ENCODE data around the gene RPS6KA1.
"Not testable (repeated sequence)": the region's sequence is repeated elsewhere in the genome, so short reads cannot be mapped to it uniquely, and the experiment has no call there.

RPS6KA1 gene

DNA sequence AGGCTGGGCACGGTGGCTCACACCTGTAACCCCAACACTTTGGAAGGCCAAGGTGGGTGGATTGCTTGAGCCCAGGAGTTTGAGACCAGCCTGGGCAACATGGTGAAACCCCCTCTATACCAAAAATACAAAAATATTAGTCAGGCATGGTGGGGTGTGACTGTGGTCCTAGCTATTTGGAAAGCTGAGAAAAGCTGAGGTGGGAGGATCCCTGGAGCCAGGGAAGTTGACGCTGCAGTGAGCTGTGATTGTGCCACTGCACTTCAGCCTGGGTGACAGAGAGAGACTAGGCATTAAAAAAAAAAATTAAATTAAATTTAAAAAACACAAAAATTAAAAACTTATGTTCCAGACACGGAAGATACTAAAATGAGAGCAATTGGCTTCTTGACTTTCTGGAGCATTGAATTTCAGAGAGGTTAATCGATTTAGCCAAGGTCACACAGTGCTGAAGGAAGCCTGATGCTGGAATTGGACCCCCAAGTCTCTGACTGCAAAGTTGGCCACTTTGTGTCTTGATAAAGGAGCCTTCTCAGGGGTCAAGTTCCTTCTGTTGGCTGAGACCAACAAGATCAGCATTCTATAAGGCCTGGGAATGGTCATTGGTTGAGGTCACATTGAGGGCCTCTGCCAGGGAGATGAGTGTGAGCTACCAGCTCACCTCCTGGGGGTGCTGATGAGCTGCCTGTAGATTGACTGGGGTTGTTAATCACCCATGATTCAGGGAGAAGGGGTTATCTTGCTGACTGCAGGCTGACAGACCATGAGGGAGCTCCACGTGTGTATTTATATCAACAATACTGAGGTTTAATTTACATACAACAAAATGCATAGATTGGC is 54.3 kb downstream of the RPS6KA1 start:
- H3K9ac ChIP-seq (ENCODE audit: low read depth in 1 of 2, low read length in 2 of 2), result no peak overlapping the region

DNA sequence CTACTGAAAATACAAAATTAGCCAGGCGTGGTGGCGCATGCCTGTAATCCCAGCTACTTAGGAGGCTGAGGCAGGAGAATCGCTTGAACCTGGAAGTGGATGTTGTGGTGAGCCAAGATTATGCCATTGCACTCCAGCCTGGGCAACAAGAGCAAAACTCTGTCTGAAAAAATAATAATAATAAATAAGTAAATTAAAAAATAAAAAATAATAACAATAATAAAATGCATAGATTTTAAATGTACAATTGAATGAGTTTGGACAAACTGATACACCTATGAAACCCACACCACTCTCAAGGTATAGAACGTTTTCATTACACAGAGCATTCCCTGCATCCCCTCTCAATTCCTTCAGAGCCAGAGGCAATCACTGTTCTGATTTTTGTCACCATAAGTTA is 55.0 kb downstream of the RPS6KA1 start:
- not testable (repeated sequence) for H3K9me3 ChIP-seq (ENCODE audit: control insufficient read depth in 2 of 2, low read length in 2 of 2); H3K4me3 ChIP-seq (ENCODE audit: low read length in 2 of 2); H3K9ac ChIP-seq (ENCODE audit: low read depth in 1 of 2, low read length in 2 of 2); H3K27me3 ChIP-seq (ENCODE audit: control insufficient read depth in 2 of 2, insufficient read depth in 2 of 2, low read length in 2 of 2); H3K27ac ChIP-seq (ENCODE audit: low read depth in 2 of 2, low read length in 2 of 2); H3K36me3 ChIP-seq (ENCODE audit: control insufficient read depth in 2 of 2, insufficient read depth in 2 of 2, low read length in 2 of 2); H3K4me1 ChIP-seq (ENCODE audit: control insufficient read depth in 2 of 2, insufficient read depth in 2 of 2, low read length in 2 of 2)

More for the DNA sequence above, 54.3 kb downstream of the RPS6KA1 start:
- Histone ChIP-seq H3K27ac (ENCODE audit: low read depth in 2 of 2, low read length in 2 of 2) (no peak overlapping the region), H3K27me3 (ENCODE audit: control insufficient read depth in 2 of 2, insufficient read depth in 2 of 2, low read length in 2 of 2) (no peaks in the 10 kb centered on the region), H3K36me3 (ENCODE audit: control insufficient read depth in 2 of 2, insufficient read depth in 2 of 2, low read length in 2 of 2) (no peaks in the 10 kb centered on the region), H3K9me3 (ENCODE audit: control insufficient read depth in 2 of 2, low read length in 2 of 2) (no peaks in the 10 kb centered on the region), H3K4me3 (ENCODE audit: low read length in 2 of 2) (no peak overlapping the region), H3K4me1 (ENCODE audit: control insufficient read depth in 2 of 2, insufficient read depth in 2 of 2, low read length in 2 of 2) (no peaks in the 10 kb centered on the region)

DNA sequence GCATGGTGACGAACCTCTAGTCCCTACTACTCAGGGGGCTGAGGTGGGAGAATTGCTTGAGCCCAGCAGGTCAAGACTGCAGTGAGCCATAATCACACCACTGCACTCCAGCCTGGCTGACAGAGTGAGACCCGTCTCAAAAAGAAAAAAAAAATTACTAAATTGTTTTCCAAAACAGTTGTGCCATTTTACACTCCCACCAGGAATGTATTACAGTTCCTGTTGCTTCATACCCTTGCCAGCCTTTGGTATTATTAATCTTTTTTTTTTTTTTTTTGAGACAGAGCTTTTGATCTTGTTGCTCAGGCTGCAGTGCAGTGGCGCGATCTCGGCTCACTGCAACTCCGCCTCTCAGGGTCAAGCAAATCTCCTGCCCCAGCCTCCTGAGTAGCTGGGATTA is 55.9 kb downstream of the RPS6KA1 start:
- no peak overlapping the region for H3K9ac ChIP-seq (ENCODE audit: low read depth in 1 of 2, low read length in 2 of 2)
- no peak overlapping the region for H3K4me3 ChIP-seq (ENCODE audit: low read length in 2 of 2)
- no peaks in the 10 kb centered on the region for H3K36me3 ChIP-seq (ENCODE audit: control insufficient read depth in 2 of 2, insufficient read depth in 2 of 2, low read length in 2 of 2)
- H3K4me1 ChIP-seq (ENCODE audit: control insufficient read depth in 2 of 2, insufficient read depth in 2 of 2, low read length in 2 of 2), result no peaks in the 10 kb centered on the region
- no peak overlapping the region for H3K27ac ChIP-seq (ENCODE audit: low read depth in 2 of 2, low read length in 2 of 2)
- no peaks in the 10 kb centered on the region for H3K27me3 ChIP-seq (ENCODE audit: control insufficient read depth in 2 of 2, insufficient read depth in 2 of 2, low read length in 2 of 2)
- H3K9me3 ChIP-seq (ENCODE audit: control insufficient read depth in 2 of 2, low read length in 2 of 2), result no peaks in the 10 kb centered on the region

DNA sequence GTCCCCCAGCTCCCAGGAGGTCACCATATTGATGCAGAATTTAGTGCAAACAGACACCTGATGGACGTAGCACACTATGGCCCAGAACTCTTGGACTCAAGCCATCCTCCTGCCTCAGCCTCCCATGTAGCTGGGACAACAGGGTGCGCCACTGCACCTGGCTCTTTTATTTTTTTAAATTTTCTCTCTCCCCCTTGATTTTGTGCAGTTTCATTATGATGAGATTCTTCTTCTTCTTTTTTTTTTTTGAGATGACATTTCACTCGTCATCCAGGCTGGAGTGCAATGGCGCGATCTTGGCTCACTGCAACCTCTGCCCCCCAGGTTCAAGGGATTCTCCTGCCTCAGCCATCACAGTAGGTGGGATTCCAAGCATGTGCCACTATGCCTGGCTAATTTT is 63.8 kb downstream of the RPS6KA1 start:
- Histone ChIP-seq H3K27ac (ENCODE audit: low read depth in 2 of 2, low read length in 2 of 2) (no peak overlapping the region), H3K4me3 (ENCODE audit: low read length in 2 of 2) (no peak overlapping the region), H3K27me3 (ENCODE audit: control insufficient read depth in 2 of 2, insufficient read depth in 2 of 2, low read length in 2 of 2) (no peaks in the 10 kb centered on the region), H3K9ac (ENCODE audit: low read depth in 1 of 2, low read length in 2 of 2) (no peak overlapping the region), H3K4me1 (ENCODE audit: control insufficient read depth in 2 of 2, insufficient read depth in 2 of 2, low read length in 2 of 2) (no peaks in the 10 kb centered on the region), H3K9me3 (ENCODE audit: control insufficient read depth in 2 of 2, low read length in 2 of 2) (no peaks in the 10 kb centered on the region), H3K36me3 (ENCODE audit: control insufficient read depth in 2 of 2, insufficient read depth in 2 of 2, low read length in 2 of 2) (no peaks in the 10 kb centered on the region)

DNA sequence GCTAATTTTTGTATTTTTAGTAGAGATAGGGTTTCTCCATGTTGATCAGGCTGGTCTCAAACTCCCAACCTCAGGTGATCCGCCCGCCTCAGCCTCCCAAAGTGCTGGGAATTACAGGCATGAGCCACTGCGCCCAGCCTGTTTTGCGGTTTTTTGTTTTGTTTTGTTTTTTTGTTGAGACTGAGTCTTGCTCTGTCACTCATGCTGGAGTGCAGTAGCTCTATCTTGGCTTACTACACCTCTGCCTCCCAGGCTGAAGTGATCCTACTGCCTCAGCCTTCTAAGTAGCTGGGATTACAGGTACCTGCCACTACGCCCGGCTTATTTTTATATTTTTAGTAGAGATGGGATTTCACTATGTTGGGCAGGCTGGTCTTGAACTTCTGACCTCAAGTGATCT is 65.0 kb downstream of the RPS6KA1 start:
- H3K36me3 ChIP-seq (ENCODE audit: control insufficient read depth in 2 of 2, insufficient read depth in 2 of 2, low read length in 2 of 2), result not testable (repeated sequence)

DNA sequence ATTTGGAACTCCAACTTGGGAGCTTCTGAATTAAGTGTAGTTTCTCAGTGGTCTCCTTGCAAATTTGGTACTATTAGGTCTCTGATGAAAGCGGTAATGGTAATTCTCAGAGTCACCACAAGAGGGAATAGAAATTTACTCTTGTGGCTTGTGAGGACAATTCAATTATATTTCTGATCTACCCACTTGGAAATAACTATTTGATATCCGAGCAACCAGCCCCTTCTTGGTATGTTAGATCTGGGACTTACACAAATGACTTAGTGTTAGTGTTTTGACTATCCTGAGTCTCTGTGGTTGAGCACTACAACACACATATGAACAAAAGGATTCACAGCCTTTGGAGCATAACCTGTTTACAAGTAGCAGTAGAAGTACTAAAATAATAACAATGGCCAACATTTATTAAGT is 68.1 kb downstream of the RPS6KA1 start:
- Histone ChIP-seq H3K27me3 (ENCODE audit: control insufficient read depth in 2 of 2, insufficient read depth in 2 of 2, low read length in 2 of 2) (no peaks in the 10 kb centered on the region), H3K27ac (ENCODE audit: low read depth in 2 of 2, low read length in 2 of 2) (no peak overlapping the region), H3K4me3 (ENCODE audit: low read length in 2 of 2) (no peak overlapping the region), H3K9ac (ENCODE audit: low read depth in 1 of 2, low read length in 2 of 2) (no peak overlapping the region), H3K9me3 (ENCODE audit: control insufficient read depth in 2 of 2, low read length in 2 of 2) (no peaks in the 10 kb centered on the region), H3K36me3 (ENCODE audit: control insufficient read depth in 2 of 2, insufficient read depth in 2 of 2, low read length in 2 of 2) (no peaks in the 10 kb centered on the region), H3K4me1 (ENCODE audit: control insufficient read depth in 2 of 2, insufficient read depth in 2 of 2, low read length in 2 of 2) (peaks cover 0 to under 1% of the 10 kb centered on the region in 2 donors)

More for the DNA sequence above, 65.0 kb downstream of the RPS6KA1 start:
- H3K27me3 ChIP-seq (ENCODE audit: control insufficient read depth in 2 of 2, insufficient read depth in 2 of 2, low read length in 2 of 2); H3K9me3 ChIP-seq (ENCODE audit: control insufficient read depth in 2 of 2, low read length in 2 of 2); H3K4me1 ChIP-seq (ENCODE audit: control insufficient read depth in 2 of 2, insufficient read depth in 2 of 2, low read length in 2 of 2); H3K4me3 ChIP-seq (ENCODE audit: low read length in 2 of 2); H3K9ac ChIP-seq (ENCODE audit: low read depth in 1 of 2, low read length in 2 of 2); H3K27ac ChIP-seq (ENCODE audit: low read depth in 2 of 2, low read length in 2 of 2): not testable (repeated sequence)

DNA sequence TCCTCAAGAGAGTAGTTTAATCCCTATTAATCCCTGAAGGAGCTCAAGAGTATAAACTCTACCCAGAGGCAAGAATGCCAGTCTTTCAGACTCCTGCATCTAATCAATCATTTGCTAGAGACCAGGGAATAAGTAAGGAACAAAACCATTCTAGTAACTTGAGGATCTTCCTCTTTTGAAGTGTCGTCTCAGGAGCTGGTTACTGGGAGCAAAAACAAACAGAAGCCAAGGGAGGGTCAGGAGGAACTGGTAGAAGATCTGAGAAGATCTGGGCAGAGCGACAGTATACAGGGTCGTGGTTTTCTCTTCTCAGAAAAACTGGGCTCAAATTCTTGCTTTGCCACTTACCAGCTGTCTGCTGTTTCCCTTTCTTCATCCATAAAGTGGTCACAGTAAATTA is 69.3 kb downstream of the RPS6KA1 start:
- Histone ChIP-seq H3K36me3 (ENCODE audit: control insufficient read depth in 2 of 2, insufficient read depth in 2 of 2, low read length in 2 of 2) (no peaks in the 10 kb centered on the region), H3K4me3 (ENCODE audit: low read length in 2 of 2) (no peak overlapping the region), H3K9ac (ENCODE audit: low read depth in 1 of 2, low read length in 2 of 2) (no peak overlapping the region), H3K27me3 (ENCODE audit: control insufficient read depth in 2 of 2, insufficient read depth in 2 of 2, low read length in 2 of 2) (no peaks in the 10 kb centered on the region), H3K4me1 (ENCODE audit: control insufficient read depth in 2 of 2, insufficient read depth in 2 of 2, low read length in 2 of 2) (peaks cover 0 to 4% of the 10 kb centered on the region in 2 donors), H3K27ac (ENCODE audit: low read depth in 2 of 2, low read length in 2 of 2) (no peak overlapping the region), H3K9me3 (ENCODE audit: control insufficient read depth in 2 of 2, low read length in 2 of 2) (no peaks in the 10 kb centered on the region)

DNA sequence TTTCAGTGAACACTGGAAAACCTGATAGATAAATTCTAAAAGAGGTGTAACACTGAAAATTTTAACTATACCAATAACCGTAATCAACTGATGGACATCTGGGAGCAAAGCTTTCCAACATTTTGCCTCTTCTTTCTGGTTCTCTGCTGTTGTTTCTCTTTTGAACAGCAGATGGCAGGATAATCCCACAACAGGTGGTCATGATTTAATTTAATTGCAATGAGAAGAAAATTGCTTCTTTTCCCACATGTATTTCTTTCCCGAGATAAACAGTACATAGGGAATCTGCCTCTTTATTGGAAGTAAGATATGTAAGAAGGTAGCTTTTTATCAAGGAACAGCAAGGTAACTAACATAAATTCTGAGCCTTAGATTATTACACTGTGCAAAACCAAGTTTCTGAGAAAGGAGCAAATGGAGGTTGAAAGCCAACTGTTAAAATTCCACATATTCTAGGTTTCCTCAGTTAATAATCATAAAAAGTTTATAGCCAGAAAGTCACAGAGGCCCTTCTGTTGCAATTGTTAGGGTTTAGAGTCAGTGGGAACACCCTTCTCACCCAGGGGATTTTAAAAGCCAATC is 72.9 kb downstream of the RPS6KA1 start:
- H3K27ac ChIP-seq (ENCODE audit: low read depth in 2 of 2, low read length in 2 of 2), result no peak overlapping the region
- peaks cover 0 to 4% of the 10 kb centered on the region in 2 donors for H3K4me1 ChIP-seq (ENCODE audit: control insufficient read depth in 2 of 2, insufficient read depth in 2 of 2, low read length in 2 of 2)
- H3K27me3 ChIP-seq (ENCODE audit: control insufficient read depth in 2 of 2, insufficient read depth in 2 of 2, low read length in 2 of 2), result no peaks in the 10 kb centered on the region
- H3K9ac ChIP-seq (ENCODE audit: low read depth in 1 of 2, low read length in 2 of 2), result no peak overlapping the region
- no peaks in the 10 kb centered on the region for H3K36me3 ChIP-seq (ENCODE audit: control insufficient read depth in 2 of 2, insufficient read depth in 2 of 2, low read length in 2 of 2)
- no peaks in the 10 kb centered on the region for H3K9me3 ChIP-seq (ENCODE audit: control insufficient read depth in 2 of 2, low read length in 2 of 2)
- no peak overlapping the region for H3K4me3 ChIP-seq (ENCODE audit: low read length in 2 of 2)

DNA sequence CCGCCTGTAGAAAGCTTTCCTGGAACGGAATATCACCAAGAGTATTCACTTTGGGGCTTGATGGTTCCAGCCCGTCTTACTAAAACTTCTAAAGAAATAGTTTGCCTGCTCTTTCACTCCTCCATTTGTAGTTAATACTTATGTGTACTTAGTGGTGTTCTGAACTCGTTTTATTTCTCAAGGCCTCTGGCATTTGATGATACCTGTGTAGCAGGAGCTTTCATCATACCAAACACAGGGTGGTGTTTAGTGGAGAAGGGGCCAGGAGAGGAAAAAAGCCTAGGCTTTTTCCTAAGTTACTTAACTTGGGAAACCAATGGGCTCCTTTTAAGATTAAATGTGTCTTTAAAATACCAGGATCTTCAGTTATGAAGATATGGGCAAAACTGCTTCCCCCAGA is 74.3 kb downstream of the RPS6KA1 start:
- no peaks in the 10 kb centered on the region for H3K36me3 ChIP-seq (ENCODE audit: control insufficient read depth in 2 of 2, insufficient read depth in 2 of 2, low read length in 2 of 2)
- no peak overlapping the region for H3K27ac ChIP-seq (ENCODE audit: low read depth in 2 of 2, low read length in 2 of 2)
- H3K4me3 ChIP-seq (ENCODE audit: low read length in 2 of 2), result no peak overlapping the region
- no peaks in the 10 kb centered on the region for H3K27me3 ChIP-seq (ENCODE audit: control insufficient read depth in 2 of 2, insufficient read depth in 2 of 2, low read length in 2 of 2)
- no peaks in the 10 kb centered on the region for H3K9me3 ChIP-seq (ENCODE audit: control insufficient read depth in 2 of 2, low read length in 2 of 2)
- H3K4me1 ChIP-seq (ENCODE audit: control insufficient read depth in 2 of 2, insufficient read depth in 2 of 2, low read length in 2 of 2), result peaks cover 0 to 4% of the 10 kb centered on the region in 2 donors
- H3K9ac ChIP-seq (ENCODE audit: low read depth in 1 of 2, low read length in 2 of 2), result no peak overlapping the region

DNA sequence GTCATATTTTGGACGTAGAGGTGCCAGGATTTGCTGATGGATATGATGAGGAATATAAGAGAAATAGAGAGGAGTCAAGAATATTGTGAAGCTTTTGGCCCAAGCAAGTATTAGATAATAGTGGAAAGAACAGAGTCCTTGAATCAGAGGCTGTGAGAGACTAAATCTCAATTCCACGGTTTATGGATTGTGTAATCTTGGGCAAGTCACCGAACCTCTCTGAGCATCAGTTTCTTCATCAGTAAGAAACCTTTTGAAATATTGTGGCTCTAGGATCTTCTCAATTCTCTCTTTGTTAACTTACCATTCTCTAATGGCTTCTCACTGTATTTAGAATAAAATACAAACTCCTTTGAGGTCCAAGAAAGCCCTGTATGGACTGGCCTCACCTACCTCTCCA is 77.6 kb downstream of the RPS6KA1 start:
- Histone ChIP-seq H3K27ac (ENCODE audit: low read depth in 2 of 2, low read length in 2 of 2) (no peak overlapping the region), H3K9ac (ENCODE audit: low read depth in 1 of 2, low read length in 2 of 2) (no peak overlapping the region), H3K4me1 (ENCODE audit: control insufficient read depth in 2 of 2, insufficient read depth in 2 of 2, low read length in 2 of 2) (peaks cover 0 to 4% of the 10 kb centered on the region in 2 donors), H3K4me3 (ENCODE audit: low read length in 2 of 2) (no peak overlapping the region), H3K36me3 (ENCODE audit: control insufficient read depth in 2 of 2, insufficient read depth in 2 of 2, low read length in 2 of 2) (no peaks in the 10 kb centered on the region), H3K27me3 (ENCODE audit: control insufficient read depth in 2 of 2, insufficient read depth in 2 of 2, low read length in 2 of 2) (no peaks in the 10 kb centered on the region), H3K9me3 (ENCODE audit: control insufficient read depth in 2 of 2, low read length in 2 of 2) (no peaks in the 10 kb centered on the region)

Measured in mucosa of rectum (tissue), 2 donors.